Panc1 (cell line): ENCODE data around the gene RGMA. TPM values are rescaled to one million over a fixed set of nuclear protein-coding genes. Genes with fewer than 3 reads are reported as not detected.

Experiments
- ATAC-seq: fragments of 200-7000 bp; cut with Tn5 transposase; 2 replicates; pipeline ENCODE4 v1.9.1; 2020; ENCODE audit warnings: mild to moderate bottlenecking, moderate library complexity
- Bru-seq: library from RNA; stranded (reverse); fragments of 400-500 nt; gene quantifications from one replicate; lab custom pipeline; 2021; lab: Mats Ljungman, UMichigan
- BruChase-seq, 2 experiments: library from RNA; stranded (reverse); fragments of 400-500 nt; gene quantifications; one replicate each; lab custom pipeline; 2021; lab: Mats Ljungman, UMichigan
- BruUV-seq: library from RNA; stranded (reverse); fragments of 400-500 nt; replicated peaks from 2 replicates; lab custom pipeline; 2021; lab: Mats Ljungman, UMichigan
- CTCF ChIA-PET: fragments of 300-600 bp; sonication (Branson Sonifier 250); formaldehyde crosslinking; loops from one replicate; lab custom pipeline; 2022; ENCODE audit warnings: antibody characterized with exemption; lab: Charles Lee
- POLR2A ChIA-PET: fragments of 300-600 bp; sonication (Branson Sonifier 250); formaldehyde crosslinking; loops from one replicate; lab custom pipeline; 2022; ENCODE audit warnings: antibody characterized with exemption; lab: Charles Lee
- DNase-seq: peaks from one replicate; pipeline ENCODE4 v3.0.0-alpha.2; 2010; ENCODE audit warnings: low read depth, low spot score
- H3K27ac ChIP-seq: 2 replicates; pipeline ENCODE4 v1.5.1; 2011; ENCODE audit warnings: mild to moderate bottlenecking, low read length, inconsistent platforms
- H3K27me3 ChIP-seq: fragments of 200-500 bp; sonication (Bioruptor generic); 2 replicates; pipeline ENCODE4 v1.6.0; 2014; ENCODE audit warnings: low read length, inconsistent platforms; ENCODE audit not compliant: control insufficient read depth, insufficient read depth
- H3K36me3 ChIP-seq: fragments of 200-500 bp; sonication (Bioruptor generic); 2 replicates; pipeline ENCODE4 v1.5.1; 2014; ENCODE audit warnings: inconsistent platforms, mild to moderate bottlenecking, low read length, moderate library complexity; ENCODE audit not compliant: control insufficient read depth, insufficient read depth
- H3K4me1 ChIP-seq: 2 replicates; pipeline ENCODE4 v1.5.1; 2011; ENCODE audit warnings: inconsistent platforms, mild to moderate bottlenecking, low read length, moderate library complexity; ENCODE audit not compliant: control insufficient read depth, insufficient read depth
- H3K4me3 ChIP-seq, 2 experiments: 2 replicates each; pipeline ENCODE4 v1.5.1; 2011 to 2012; ENCODE audit warnings: low read depth in 2 of 2, low read length in 2 of 2, mild to moderate bottlenecking in 2 of 2, inconsistent platforms in 1 of 2, moderate library complexity in 1 of 2
- H3K9me3 ChIP-seq: fragments of 200-500 bp; sonication (Bioruptor generic); 2 replicates; pipeline ENCODE4 v1.5.1; 2014; ENCODE audit warnings: low read depth, mild to moderate bottlenecking, inconsistent platforms, low read length, moderate library complexity; ENCODE audit not compliant: control insufficient read depth, insufficient read depth
- POLR2AphosphoS5 ChIP-seq: IDR thresholded peaks from 2 replicates; pipeline ENCODE4 v1.6.1; 2012; ENCODE audit warnings: mild to moderate bottlenecking, low read depth, low read length, moderate library complexity
- SIN3A ChIP-seq: IDR thresholded peaks from 2 replicates; pipeline ENCODE4 v1.6.1; 2012; ENCODE audit warnings: low read depth, mild to moderate bottlenecking, low read length, moderate library complexity, borderline replicate concordance; ENCODE audit not compliant: insufficient read depth
- TCF7L2 ChIP-seq: IDR thresholded peaks from 2 replicates; pipeline ENCODE4 v1.6.1; 2011; ENCODE audit warnings: mild to moderate bottlenecking, low read depth, low read length, inconsistent platforms
- in situ Hi-C: cut with HindIII; loops from 2 replicates; pipeline ENCODE4 v1.10.0; 2016; ENCODE audit warnings: low sequenced_read_pairs, low pct_unique_long_range_greater_than_20kb
- intact Hi-C: fragments of 100-400 bp; cut with micrococcal nuclease; formaldehyde crosslinking; loops from one replicate; pipeline ENCODE4 v1.10.0; 2022; ENCODE audit not compliant: unreplicated experiment
- long read RNA-seq: library from polyadenylated mRNA; unstranded; transcript quantifications from one replicate; pipeline ENCODE4 v2.0.0, GENCODE V29; 2021; ENCODE audit not compliant: unreplicated experiment
- polyA plus RNA-seq: library from polyadenylated mRNA; unstranded; fragments of >200 nt; gene quantifications from one replicate; pipeline ENCODE4 v1.2.1, GENCODE V29; 2012; ENCODE audit warnings: missing spikeins; ENCODE audit not compliant: insufficient read length
- total RNA-seq: library from RNA; stranded (reverse); gene quantifications from one replicate; pipeline ENCODE4 v1.2.1, GENCODE V29; 2021; ENCODE audit not compliant: unreplicated experiment
- TF ChIP-seq, protein P1 (sequence below): fragments of 450-650 bp; IDR thresholded peaks from 2 replicates; pipeline ENCODE4 v1.5.1; 2017; ENCODE audit warnings: mild to moderate bottlenecking
- TF ChIP-seq, protein P2 (sequence below), 2 experiments: IDR thresholded peaks; 2 replicates each; pipeline ENCODE4 v1.6.1; 2011 to 2012; ENCODE audit warnings: low read depth in 2 of 2, control low read depth in 1 of 2, low read length in 1 of 2, mild to moderate bottlenecking in 1 of 2, moderate library complexity in 1 of 2; ENCODE audit not compliant: insufficient read depth in 1 of 2

Gene RGMA, protein sequence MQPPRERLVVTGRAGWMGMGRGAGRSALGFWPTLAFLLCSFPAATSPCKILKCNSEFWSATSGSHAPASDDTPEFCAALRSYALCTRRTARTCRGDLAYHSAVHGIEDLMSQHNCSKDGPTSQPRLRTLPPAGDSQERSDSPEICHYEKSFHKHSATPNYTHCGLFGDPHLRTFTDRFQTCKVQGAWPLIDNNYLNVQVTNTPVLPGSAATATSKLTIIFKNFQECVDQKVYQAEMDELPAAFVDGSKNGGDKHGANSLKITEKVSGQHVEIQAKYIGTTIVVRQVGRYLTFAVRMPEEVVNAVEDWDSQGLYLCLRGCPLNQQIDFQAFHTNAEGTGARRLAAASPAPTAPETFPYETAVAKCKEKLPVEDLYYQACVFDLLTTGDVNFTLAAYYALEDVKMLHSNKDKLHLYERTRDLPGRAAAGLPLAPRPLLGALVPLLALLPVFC
- total RNA-seq (0.62 TPM), Bru-seq, nascent RNA (percentile 13 among the genes with signal in this experiment), BruChase-seq, experiment 1, labeled RNA remaining after a 2-hour chase (percentile 11 among the genes with signal in this experiment), BruChase-seq, experiment 2, labeled RNA remaining after a 6-hour chase (percentile 12 among the genes with signal in this experiment)
- polyA plus RNA-seq: 0.07 TPM
- long read RNA-seq, partial matches to known transcripts: 0 of 2 reads
- long read RNA-seq, other reads (novel, unspliced or antisense): 2 of 2 reads

DNA sequence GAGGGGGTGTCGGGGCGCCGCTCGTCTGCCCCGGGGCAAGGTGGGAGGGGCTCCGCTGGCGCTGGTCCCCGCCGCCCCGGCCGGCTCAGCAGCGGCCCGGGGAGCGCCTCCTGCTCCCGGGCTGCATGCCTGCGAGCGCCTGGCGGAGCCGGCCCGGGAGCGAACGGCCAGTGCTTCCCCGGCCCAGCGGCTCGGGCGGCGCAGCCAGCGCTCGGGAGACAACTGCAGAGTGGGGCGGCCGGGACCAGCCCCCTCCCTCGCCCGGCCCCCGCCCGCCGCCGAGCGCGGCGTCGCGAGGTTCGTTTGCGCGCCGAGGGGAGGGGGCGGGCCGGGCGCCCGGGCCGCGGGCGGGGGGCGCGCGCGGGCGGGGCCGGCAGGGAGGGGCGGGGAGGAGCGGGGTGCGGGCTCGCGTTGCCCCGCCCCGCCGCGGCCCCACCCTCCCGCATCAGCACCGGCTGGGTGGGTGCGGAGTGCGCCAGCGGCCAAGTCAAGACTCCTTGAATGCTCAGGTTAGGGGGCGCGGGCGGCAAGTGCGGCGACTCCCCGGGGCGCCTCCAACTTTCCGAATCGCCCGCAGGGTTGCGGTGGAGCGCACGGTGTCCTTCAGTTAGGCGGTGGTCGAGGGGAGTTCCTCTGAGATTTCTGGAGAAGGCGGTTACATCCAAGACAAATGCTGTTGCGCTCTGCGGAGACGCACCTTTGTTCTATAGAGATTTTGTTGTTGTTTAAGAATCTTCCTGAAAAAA lies at the start of gene RGMA:
Gene RGMA, minus strand, starts transcription at position 231 of the 746 bp plus-strand sequence. CDS start 279 bp downstream, outside the sequence.
- intact Hi-C loops (no loop called here), in situ Hi-C loops (no loop called here)
- BruUV-seq: no TSS peak

GRCh38 chr15:93136606-93137005 lies 47.6 kb upstream of the RGMA start:
- no peak overlapping the region for H3K27ac ChIP-seq
- DNase-seq (no peak), ATAC-seq (no peak)
- intact Hi-C loops: no loop called here
- no peak for TF ChIP-seq POLR2AphosphoS5
- TF ChIP-seq, protein P1, sequence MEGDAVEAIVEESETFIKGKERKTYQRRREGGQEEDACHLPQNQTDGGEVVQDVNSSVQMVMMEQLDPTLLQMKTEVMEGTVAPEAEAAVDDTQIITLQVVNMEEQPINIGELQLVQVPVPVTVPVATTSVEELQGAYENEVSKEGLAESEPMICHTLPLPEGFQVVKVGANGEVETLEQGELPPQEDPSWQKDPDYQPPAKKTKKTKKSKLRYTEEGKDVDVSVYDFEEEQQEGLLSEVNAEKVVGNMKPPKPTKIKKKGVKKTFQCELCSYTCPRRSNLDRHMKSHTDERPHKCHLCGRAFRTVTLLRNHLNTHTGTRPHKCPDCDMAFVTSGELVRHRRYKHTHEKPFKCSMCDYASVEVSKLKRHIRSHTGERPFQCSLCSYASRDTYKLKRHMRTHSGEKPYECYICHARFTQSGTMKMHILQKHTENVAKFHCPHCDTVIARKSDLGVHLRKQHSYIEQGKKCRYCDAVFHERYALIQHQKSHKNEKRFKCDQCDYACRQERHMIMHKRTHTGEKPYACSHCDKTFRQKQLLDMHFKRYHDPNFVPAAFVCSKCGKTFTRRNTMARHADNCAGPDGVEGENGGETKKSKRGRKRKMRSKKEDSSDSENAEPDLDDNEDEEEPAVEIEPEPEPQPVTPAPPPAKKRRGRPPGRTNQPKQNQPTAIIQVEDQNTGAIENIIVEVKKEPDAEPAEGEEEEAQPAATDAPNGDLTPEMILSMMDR: no peak
- no peak for TF ChIP-seq SIN3A
- no peak for TF ChIP-seq TCF7L2
- TF ChIP-seq, protein P2, sequence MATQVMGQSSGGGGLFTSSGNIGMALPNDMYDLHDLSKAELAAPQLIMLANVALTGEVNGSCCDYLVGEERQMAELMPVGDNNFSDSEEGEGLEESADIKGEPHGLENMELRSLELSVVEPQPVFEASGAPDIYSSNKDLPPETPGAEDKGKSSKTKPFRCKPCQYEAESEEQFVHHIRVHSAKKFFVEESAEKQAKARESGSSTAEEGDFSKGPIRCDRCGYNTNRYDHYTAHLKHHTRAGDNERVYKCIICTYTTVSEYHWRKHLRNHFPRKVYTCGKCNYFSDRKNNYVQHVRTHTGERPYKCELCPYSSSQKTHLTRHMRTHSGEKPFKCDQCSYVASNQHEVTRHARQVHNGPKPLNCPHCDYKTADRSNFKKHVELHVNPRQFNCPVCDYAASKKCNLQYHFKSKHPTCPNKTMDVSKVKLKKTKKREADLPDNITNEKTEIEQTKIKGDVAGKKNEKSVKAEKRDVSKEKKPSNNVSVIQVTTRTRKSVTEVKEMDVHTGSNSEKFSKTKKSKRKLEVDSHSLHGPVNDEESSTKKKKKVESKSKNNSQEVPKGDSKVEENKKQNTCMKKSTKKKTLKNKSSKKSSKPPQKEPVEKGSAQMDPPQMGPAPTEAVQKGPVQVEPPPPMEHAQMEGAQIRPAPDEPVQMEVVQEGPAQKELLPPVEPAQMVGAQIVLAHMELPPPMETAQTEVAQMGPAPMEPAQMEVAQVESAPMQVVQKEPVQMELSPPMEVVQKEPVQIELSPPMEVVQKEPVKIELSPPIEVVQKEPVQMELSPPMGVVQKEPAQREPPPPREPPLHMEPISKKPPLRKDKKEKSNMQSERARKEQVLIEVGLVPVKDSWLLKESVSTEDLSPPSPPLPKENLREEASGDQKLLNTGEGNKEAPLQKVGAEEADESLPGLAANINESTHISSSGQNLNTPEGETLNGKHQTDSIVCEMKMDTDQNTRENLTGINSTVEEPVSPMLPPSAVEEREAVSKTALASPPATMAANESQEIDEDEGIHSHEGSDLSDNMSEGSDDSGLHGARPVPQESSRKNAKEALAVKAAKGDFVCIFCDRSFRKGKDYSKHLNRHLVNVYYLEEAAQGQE (IDR thresholded peaks at IDR 0.05; ENCODE audit: insufficient read depth in 1 of 2, low read depth in 2 of 2, low read length in 1 of 2): no peak
- H3K4me1 ChIP-seq: no peaks in the 10 kb centered on the region
- in situ Hi-C loops: no loop called here
- H3K36me3 ChIP-seq: no peaks in the 10 kb centered on the region
- no peaks in the 10 kb centered on the region for H3K9me3 ChIP-seq
- no peaks in the 10 kb centered on the region for H3K27me3 ChIP-seq
- no TSS peak for BruUV-seq
- CTCF ChIA-PET: no interaction called here
- POLR2A ChIA-PET: interaction anchor here (0.5 kb wide), 1 partner anchor 86 kb away, joined by 5 read pairs; no protein-coding TSS in a partner anchor
- no peak overlapping the region for H3K4me3 ChIP-seq

More for the DNA sequence above, at the start of gene RGMA:
- H3K27ac ChIP-seq: no peak within 1 kb of the TSS
- peaks cover 40% of the 10 kb centered on the region for H3K27me3 ChIP-seq
- peaks cover 3% of the 10 kb centered on the region; the same call in 1 of the 2 replicates for H3K4me1 ChIP-seq
- TF ChIP-seq, protein P1: no peak
- TF ChIP-seq SIN3A: no peak
- TF ChIP-seq POLR2AphosphoS5: no peak
- no peak for TF ChIP-seq TCF7L2
- TF ChIP-seq, protein P2 (IDR thresholded peaks at IDR 0.05; ENCODE audit: insufficient read depth in 1 of 2, low read depth in 2 of 2, low read length in 1 of 2): no peak
- DNase-seq (no peak), ATAC-seq (peak; percentile 61)
- H3K4me3 ChIP-seq: peak within 1 kb of the TSS; percentile 27 to 47
- no peaks in the 10 kb centered on the region for H3K9me3 ChIP-seq
- ChIA-PET POLR2A (no interaction called here), CTCF (interaction anchor here (0.6 to 1.8 kb wide), 5 partner anchors 12 to 1031 kb away, joined by 3 to 23 read pairs (median 12); no protein-coding TSS in a partner anchor)
- H3K36me3 ChIP-seq: no peaks in the 10 kb centered on the region
